ENCODE measurements around the gene PIPOX. TPM values are rescaled to one million over a fixed set of nuclear protein-coding genes. Genes with fewer than 3 reads are reported as not detected.

The PIPOX gene
- total and polyA plus RNA-seq, 2 donors (not counting 3 experiments of a cell fraction or from before 2014, with no cell fraction given): 0.62 to 2.5 TPM

- Histone ChIP-seq H3K4me2 (ENCODE audit: insufficient read depth, low read length) (no peak overlapping the region), H3K27me3 (ENCODE audit: control insufficient read depth in 2 of 2, insufficient read depth in 2 of 2, low read length in 2 of 2) (no peaks in the 10 kb centered on the region), H3K27ac (ENCODE audit: insufficient read depth, low read depth, low read length) (no peak overlapping the region), H2AFZ (ENCODE audit: low read depth, low read length) (no peak overlapping the region), H3K4me1 (ENCODE audit: control insufficient read depth, extremely low read depth, insufficient read depth, low read length) (no peaks in the 10 kb centered on the region), H3K9me1 (replicated peaks; ENCODE audit: control insufficient read depth, extremely low read depth, insufficient read depth, low read length) (no peaks in the 10 kb centered on the region), H3K36me3 (ENCODE audit: control insufficient read depth in 2 of 2, extremely low read depth in 1 of 2, insufficient read depth in 2 of 2, low read length in 2 of 2) (peaks cover 0 to 8% of the 10 kb centered on the region in 2 experiments), H3K9me3 (replicated peaks; ENCODE audit: control insufficient read depth, insufficient read depth, low read length) (no peaks in the 10 kb centered on the region), H4K20me1 (replicated peaks; ENCODE audit: control insufficient read depth, extremely low read depth, insufficient read depth, low read length) (no peaks in the 10 kb centered on the region), H3K9ac (replicated peaks; ENCODE audit: extremely low read depth, insufficient read depth, low read length) (no peak overlapping the region), H3K4me3 (replicated peaks in 1 of 3; ENCODE audit: insufficient read depth in 1 of 3, low read depth in 1 of 3, low read length in 3 of 3) (no peak overlapping the region), H3K79me2 (ENCODE audit: control insufficient read depth, insufficient read depth, low read length) (no peaks in the 10 kb centered on the region)
- intact Hi-C loops (cut with micrococcal nuclease) (no loop called here), dilution Hi-C loops (cut with MboI; ENCODE audit: extremely low pct_ligation_motif_present, low sequenced_read_pairs) (no loop called here)
- DNase-seq (ENCODE audit: low read depth, low spot score) (no peak), FAIRE-seq (no peak)
- TF ChIP-seq POLR2A (IDR thresholded peaks at IDR 0.05; ENCODE audit: low read depth, low read length) (no peak), FOS (IDR thresholded peaks at IDR 0.05; ENCODE audit: borderline replicate concordance, insufficient read depth, low read length) (no peak), POLR2AphosphoS5 (IDR thresholded peaks at IDR 0.05; ENCODE audit: insufficient read depth, low read depth, low read length) (no peak), JUN (IDR thresholded peaks at IDR 0.05; ENCODE audit: borderline replicate concordance, insufficient read depth, insufficient read length, low read depth) (no peak), EZH2 (IDR thresholded peaks at IDR 0.05; ENCODE audit: borderline replicate concordance, low read depth, low read length, severe bottlenecking) (no peak), MAX (IDR thresholded peaks at IDR 0.05; ENCODE audit: insufficient read depth, insufficient read length) (no peak), GATA2 (IDR thresholded peaks at IDR 0.05; ENCODE audit: insufficient read depth, insufficient read length, low read depth, low read length) (no peak), CTCF (IDR thresholded peaks at IDR 0.05; ENCODE audit: extremely low read depth in 1 of 2, insufficient read depth in 1 of 2, low read depth in 1 of 2, low read length in 2 of 2) (no peak), MYC (IDR thresholded peaks at IDR 0.05; ENCODE audit: low read depth, low read length) (no peak)
- CTCF ChIA-PET: interaction anchor here (0.9 to 1.0 kb wide), 3 partner anchors 12 to 119 kb away, joined by 3 to 4 read pairs (median 3); no protein-coding TSS in a partner anchor
- no TSS peak for BruUV-seq (replicated peaks)
- POLR2A ChIA-PET: no interaction called here
These were observed 41.7 kb downstream of the PIPOX start for GRCh38 chr17:29084541-29085146.
